ENCODE measurements around the gene KNOP1. TPM values are rescaled to one million over a fixed set of nuclear protein-coding genes. Genes with fewer than 3 reads are reported as not detected.

KNOP1 gene
- total and polyA plus RNA-seq, 10 of the 15 experiments (the other 5 are each of a cell fraction or from before 2014, with no cell fraction given): 13.8 to 47.2 (median 32.1) TPM

DNA sequence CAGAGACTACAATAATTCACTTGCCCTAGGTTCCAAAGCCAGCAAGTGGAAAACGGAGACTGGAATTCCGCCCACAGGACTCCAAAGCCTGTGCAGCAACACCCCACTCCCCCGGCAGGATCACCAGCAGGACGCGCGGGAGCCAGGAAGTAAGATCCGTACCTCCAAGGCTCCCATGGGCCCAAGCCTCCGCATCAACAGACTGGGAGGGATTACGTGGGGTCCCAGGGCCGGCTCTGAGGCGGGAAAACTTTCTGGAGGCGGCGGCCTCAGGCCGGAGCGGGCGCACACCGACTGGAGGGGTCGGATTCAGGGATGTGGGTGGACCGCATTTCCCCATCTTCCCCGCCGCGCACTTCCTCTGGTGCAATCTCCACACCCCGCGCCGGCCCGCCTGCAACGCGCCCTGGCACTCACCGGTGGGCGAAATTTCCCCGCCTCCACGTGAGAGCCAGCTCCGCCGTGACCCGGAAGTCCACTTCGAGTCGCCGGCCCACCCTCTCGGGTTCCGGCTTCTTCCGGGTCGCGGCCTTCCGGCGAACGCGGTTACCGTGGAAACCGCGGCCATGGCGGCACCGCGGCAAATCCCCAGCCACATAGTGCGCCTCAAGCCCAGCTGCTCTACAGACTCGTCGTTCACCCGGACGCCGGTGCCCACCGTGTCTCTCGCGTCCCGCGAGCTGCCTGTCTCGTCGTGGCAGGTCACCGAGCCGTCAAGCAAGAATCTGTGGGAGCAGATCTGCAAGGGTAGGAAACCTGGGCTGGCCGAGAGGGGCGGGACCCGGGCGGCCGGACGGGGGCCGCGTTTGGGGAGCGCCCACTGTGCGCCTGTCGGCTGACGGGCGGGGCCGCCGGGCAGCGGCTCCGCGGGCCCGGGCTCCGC is at the start of gene KNOP1, which contains the start of gene IQCK (continued):
- peak; percentile 98 for TF ChIP-seq NR2C1 (IDR thresholded peaks at IDR 0.05)
- TF ChIP-seq CEBPB (IDR thresholded peaks at IDR 0.05; ENCODE audit: borderline replicate concordance in 1 of 2, low read depth in 2 of 2, low read length in 2 of 2): no peak
- TF ChIP-seq, protein P1, sequence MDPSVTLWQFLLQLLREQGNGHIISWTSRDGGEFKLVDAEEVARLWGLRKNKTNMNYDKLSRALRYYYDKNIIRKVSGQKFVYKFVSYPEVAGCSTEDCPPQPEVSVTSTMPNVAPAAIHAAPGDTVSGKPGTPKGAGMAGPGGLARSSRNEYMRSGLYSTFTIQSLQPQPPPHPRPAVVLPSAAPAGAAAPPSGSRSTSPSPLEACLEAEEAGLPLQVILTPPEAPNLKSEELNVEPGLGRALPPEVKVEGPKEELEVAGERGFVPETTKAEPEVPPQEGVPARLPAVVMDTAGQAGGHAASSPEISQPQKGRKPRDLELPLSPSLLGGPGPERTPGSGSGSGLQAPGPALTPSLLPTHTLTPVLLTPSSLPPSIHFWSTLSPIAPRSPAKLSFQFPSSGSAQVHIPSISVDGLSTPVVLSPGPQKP (IDR thresholded peaks at IDR 0.05; ENCODE audit: low read depth, low read length): peak; percentile 81
- TF ChIP-seq MEF2B (IDR thresholded peaks at IDR 0.05; ENCODE audit: partially characterized antibody, poor library complexity, severe bottlenecking): no peak
- TF ChIP-seq GABPA (IDR thresholded peaks at IDR 0.05; ENCODE audit: low read depth): peak; percentile 96
- no peak for TF ChIP-seq EZH2 (IDR thresholded peaks at IDR 0.05; ENCODE audit: borderline replicate concordance, control insufficient read depth, low read depth, low read length)
- TF ChIP-seq BCL11A (IDR thresholded peaks at IDR 0.05; ENCODE audit: low read depth, low read length): no peak
- peak; percentile 76 for TF ChIP-seq HCFC1 (IDR thresholded peaks at IDR 0.05; ENCODE audit: low read length)
- no peak for TF ChIP-seq BRCA1 (IDR thresholded peaks at IDR 0.05; ENCODE audit: low read depth, low read length)

DNA sequence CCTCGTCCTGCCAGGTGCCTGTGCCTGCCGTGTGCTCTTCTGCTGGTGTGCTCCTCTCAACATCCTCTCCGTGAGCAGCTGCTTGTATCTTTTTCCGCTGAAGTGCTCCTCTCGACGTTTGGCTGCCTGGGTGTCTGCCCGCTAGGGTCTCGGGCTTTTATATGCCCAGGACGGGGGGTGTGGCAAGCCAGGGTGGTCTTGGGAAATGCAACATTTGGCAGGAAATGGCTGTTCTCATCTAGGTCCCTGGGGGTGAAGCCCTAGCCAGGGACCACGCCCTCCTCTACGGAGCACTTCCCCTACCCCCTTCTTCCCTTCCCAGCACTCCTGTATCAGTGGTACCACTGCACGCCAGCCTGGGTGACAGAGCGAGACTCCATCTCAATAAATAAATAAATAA is 49.5 kb upstream of the KNOP1 start:
- Histone ChIP-seq H3K79me2 (ENCODE audit: control insufficient read depth, insufficient read depth, low read length) (no peaks in the 10 kb centered on the region), H3K36me3 (ENCODE audit: control insufficient read depth in 2 of 2, insufficient read depth in 2 of 2, low read length in 1 of 2) (no peaks in the 10 kb centered on the region), H4K20me1 (ENCODE audit: control insufficient read depth, insufficient read depth) (no peaks in the 10 kb centered on the region), H3K9ac (ENCODE audit: control insufficient read depth, insufficient read depth, low read length) (no peak overlapping the region), H2AFZ (ENCODE audit: control insufficient read depth, low read depth, low read length) (no peak overlapping the region), H3K4me2 (ENCODE audit: control insufficient read depth, insufficient read depth) (no peak overlapping the region), H3K27me3 (replicated peaks in 1 of 2; ENCODE audit: control insufficient read depth in 2 of 2, insufficient read depth in 2 of 2, low read length in 1 of 2) (no peaks in the 10 kb centered on the region), H3K4me3 (no peak overlapping the region), H3K4me1 (ENCODE audit: control insufficient read depth, insufficient read depth, low read length) (no peaks in the 10 kb centered on the region), H3K27ac (ENCODE audit: control insufficient read depth, insufficient read depth) (no peak overlapping the region), H3K9me3 (replicated peaks; ENCODE audit: control insufficient read depth, insufficient read depth, low read length) (no peaks in the 10 kb centered on the region; the same call in 2 of the 3 replicates)
- TF ChIP-seq BRCA1 (IDR thresholded peaks at IDR 0.05; ENCODE audit: low read depth, low read length): no peak
- TF ChIP-seq, protein P2, sequence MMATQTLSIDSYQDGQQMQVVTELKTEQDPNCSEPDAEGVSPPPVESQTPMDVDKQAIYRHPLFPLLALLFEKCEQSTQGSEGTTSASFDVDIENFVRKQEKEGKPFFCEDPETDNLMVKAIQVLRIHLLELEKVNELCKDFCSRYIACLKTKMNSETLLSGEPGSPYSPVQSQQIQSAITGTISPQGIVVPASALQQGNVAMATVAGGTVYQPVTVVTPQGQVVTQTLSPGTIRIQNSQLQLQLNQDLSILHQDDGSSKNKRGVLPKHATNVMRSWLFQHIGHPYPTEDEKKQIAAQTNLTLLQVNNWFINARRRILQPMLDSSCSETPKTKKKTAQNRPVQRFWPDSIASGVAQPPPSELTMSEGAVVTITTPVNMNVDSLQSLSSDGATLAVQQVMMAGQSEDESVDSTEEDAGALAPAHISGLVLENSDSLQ (IDR thresholded peaks at IDR 0.05): no peak
- TF ChIP-seq HDGF (IDR thresholded peaks at IDR 0.05): no peak
- no peak for TF ChIP-seq DPF2 (IDR thresholded peaks at IDR 0.05)
- TF ChIP-seq NBN (IDR thresholded peaks at IDR 0.05): no peak
- no peak for TF ChIP-seq FOS (IDR thresholded peaks at IDR 0.05; ENCODE audit: borderline replicate concordance, extremely low read depth, insufficient read length)
- TF ChIP-seq SMAD1 (IDR thresholded peaks at IDR 0.05; ENCODE audit: low read depth, partially characterized antibody): no peak
- TF ChIP-seq, protein P3, sequence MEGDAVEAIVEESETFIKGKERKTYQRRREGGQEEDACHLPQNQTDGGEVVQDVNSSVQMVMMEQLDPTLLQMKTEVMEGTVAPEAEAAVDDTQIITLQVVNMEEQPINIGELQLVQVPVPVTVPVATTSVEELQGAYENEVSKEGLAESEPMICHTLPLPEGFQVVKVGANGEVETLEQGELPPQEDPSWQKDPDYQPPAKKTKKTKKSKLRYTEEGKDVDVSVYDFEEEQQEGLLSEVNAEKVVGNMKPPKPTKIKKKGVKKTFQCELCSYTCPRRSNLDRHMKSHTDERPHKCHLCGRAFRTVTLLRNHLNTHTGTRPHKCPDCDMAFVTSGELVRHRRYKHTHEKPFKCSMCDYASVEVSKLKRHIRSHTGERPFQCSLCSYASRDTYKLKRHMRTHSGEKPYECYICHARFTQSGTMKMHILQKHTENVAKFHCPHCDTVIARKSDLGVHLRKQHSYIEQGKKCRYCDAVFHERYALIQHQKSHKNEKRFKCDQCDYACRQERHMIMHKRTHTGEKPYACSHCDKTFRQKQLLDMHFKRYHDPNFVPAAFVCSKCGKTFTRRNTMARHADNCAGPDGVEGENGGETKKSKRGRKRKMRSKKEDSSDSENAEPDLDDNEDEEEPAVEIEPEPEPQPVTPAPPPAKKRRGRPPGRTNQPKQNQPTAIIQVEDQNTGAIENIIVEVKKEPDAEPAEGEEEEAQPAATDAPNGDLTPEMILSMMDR (IDR thresholded peaks at IDR 0.05 in 2 of 3, conservative IDR thresholded peaks at IDR 0.05 in 1 of 3; ENCODE audit: control insufficient read depth in 2 of 3, extremely low read depth in 1 of 3, insufficient read depth in 1 of 3, low read depth in 3 of 3, low read length in 3 of 3): no peak
- no peak for ATAC-seq
- RAD21 ChIA-PET (ENCODE audit: unreplicated experiment): no interaction called here
- in situ Hi-C loops (cut with MboI): no loop called here
- no TSS peak for BruUV-seq (replicated peaks)
- 65% methylated on average over 13 of the region's 13 CpGs for WGBS (ENCODE audit: insufficient coverage, insufficient replicate concordance, low lambda C conversion rate, missing lambda C conversion rate)
- no peak for FAIRE-seq
- DNase-seq (ENCODE audit: low read depth, low spot score): no peak
- SMC1A ChIA-PET (ENCODE audit: uncharacterized antibody, unreplicated experiment): interaction anchor here (0.6 kb wide), 1 partner anchor 101 kb away, joined by 3 read pairs; no protein-coding TSS in a partner anchor
- POLR2A ChIA-PET: no interaction called here
- CTCF ChIA-PET: no interaction called here
- intact Hi-C loops (cut with micrococcal nuclease; ENCODE audit: unreplicated experiment): no loop called here

Data from GM12878 (cell line).